GM12874 (cell line): ENCODE data around the gene LSAMP.
A peak's percentile ranks its signal among the peaks of the same experiment; 100 is the strongest.

Source experiments
- TF ChIP-seq, protein P1 (sequence below): IDR thresholded peaks from 2 replicates; pipeline ENCODE4 v1.5.1; 2011; ENCODE audit warnings: low read depth, mild to moderate bottlenecking, control low read depth, low read length, moderate library complexity; ENCODE audit not compliant: insufficient read depth

Gene LSAMP

DNA sequence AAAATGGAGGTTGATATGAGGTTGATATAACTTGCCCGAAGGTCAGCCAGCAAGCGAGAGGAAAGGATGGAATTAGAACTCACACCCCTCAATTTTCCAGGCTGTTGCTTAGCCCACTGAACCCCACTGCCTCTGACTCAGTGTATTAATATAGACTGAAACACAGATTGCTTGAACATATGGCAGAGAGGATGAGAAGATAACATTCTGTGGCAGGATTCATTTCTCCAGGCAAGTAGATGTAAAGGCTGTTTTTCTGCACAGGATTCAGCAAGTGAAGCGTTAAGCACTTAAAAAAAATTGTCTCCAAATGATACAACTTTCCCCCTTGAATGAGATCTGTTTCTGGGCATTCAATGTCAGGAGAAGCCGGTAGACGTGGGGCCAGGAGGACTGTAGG is 486.8 kb downstream of the LSAMP start:
- TF ChIP-seq, protein P1, sequence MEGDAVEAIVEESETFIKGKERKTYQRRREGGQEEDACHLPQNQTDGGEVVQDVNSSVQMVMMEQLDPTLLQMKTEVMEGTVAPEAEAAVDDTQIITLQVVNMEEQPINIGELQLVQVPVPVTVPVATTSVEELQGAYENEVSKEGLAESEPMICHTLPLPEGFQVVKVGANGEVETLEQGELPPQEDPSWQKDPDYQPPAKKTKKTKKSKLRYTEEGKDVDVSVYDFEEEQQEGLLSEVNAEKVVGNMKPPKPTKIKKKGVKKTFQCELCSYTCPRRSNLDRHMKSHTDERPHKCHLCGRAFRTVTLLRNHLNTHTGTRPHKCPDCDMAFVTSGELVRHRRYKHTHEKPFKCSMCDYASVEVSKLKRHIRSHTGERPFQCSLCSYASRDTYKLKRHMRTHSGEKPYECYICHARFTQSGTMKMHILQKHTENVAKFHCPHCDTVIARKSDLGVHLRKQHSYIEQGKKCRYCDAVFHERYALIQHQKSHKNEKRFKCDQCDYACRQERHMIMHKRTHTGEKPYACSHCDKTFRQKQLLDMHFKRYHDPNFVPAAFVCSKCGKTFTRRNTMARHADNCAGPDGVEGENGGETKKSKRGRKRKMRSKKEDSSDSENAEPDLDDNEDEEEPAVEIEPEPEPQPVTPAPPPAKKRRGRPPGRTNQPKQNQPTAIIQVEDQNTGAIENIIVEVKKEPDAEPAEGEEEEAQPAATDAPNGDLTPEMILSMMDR, result no peak

DNA sequence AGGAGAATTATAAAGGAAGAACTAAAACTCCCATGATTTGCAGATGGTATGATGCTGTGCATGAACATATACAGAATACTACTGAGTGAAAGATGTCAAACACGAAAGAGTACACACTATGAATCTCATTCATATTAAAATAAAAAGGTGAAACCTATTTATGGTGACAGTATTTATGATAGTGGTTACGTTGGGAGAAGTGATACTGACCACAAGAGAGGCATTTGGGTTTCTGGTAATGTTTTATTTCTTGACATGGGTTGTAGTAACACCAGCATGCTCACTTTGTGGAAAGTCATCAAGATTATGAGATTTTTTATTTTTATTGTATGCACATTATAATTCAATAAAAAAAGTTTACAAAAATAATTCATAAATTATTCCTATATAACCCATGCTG is 498.0 kb downstream of the LSAMP start:
- TF ChIP-seq, protein P1, result no peak

DNA sequence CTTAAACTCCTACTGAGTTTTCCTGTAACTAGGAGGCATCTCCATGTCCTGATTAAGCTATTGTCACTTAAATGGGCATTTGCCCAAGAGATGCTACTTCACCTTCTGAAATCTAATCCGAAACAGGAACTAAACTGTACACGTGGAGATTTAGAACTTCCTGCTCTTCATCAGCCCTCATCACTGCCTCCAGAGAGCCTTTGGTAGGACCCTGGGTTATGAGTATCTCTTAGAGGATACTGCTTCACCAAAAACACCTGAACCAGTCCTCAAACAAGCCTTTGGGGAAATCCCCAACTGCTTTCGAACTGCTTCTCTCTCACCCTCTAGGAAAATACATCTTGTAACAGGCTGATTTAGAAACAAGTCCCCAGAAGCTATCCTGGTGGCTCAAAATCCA is 501.7 kb downstream of the LSAMP start:
- TF ChIP-seq, protein P1, result no peak

DNA sequence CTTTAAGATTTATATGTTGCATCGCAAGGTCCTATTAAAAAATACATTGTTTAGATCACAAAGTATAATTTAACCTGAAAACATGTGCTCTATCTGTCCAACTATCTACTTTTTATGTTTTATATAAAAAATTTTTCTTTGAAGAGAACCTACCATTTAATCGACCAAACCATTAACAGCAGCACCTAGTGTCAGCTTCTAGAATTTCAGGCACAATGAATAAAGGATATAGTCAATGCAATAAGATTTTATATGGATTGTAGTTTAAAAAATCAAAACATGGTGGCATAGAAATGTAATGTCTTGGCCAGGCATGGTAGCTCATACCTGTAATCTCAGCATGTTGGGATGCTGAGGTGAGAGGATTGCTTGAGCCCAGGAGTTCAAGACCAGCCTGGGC is 508.2 kb downstream of the LSAMP start:
- TF ChIP-seq, protein P1, result peak; percentile 35; the same call in 1 of the 2 replicates

DNA sequence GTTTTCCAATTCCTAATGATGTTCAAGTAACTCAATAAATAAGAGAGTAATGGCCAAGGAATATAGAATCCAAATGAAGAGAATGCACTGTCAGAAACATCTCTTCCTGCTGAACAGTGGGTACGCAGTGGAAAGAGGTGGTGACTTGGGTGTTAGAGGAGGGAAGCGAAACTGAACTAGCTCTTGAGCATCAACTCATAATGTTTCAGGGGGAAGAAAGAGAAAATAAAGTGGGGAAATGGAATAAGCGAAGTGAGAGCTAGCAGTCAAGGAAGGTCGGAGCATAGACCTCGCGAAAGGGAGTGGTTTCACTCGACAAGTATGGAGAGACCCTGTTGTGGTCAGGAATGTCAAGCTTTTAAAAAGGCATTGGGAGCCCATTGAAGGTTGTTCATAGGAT is 512.5 kb downstream of the LSAMP start:
- TF ChIP-seq, protein P1, result no peak

DNA sequence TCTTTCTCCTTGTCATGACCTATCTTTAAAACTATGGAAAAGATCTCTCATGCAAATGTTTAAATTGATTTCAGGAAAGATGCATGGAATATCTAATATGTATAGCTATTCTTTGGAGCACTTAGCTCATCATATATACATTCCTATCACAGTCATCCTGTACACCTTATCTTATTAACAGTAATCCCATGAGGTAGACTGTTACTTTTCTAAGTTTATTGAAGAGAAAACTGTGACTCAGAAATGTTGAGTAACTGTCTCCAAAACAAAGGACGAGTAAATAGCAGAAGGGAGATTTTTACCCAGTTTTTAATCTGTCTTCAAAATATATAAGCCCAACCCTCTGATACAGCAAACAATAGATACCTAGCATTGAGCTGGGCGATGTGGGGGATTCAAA is 513.7 kb downstream of the LSAMP start:
- TF ChIP-seq, protein P1, result no peak

DNA sequence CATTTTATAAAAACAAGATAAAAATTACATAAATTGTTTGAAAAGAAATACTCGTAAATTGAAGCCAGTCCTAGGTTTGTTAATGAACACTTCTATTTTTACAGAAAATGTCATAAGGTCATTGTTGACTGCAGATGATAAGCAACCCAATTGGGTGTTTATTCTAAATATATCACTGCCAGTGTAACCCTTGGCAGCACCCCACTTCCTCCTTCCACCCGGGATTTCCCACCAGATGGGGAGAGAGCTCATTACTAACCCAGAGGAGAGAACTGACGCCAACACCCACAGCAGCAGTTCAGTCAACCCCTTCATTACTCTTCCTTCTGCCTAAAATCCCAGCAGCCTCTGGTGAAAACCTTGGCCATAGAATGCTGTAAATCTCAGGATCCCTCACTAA is 514.4 kb downstream of the LSAMP start:
- TF ChIP-seq, protein P1, result no peak

DNA sequence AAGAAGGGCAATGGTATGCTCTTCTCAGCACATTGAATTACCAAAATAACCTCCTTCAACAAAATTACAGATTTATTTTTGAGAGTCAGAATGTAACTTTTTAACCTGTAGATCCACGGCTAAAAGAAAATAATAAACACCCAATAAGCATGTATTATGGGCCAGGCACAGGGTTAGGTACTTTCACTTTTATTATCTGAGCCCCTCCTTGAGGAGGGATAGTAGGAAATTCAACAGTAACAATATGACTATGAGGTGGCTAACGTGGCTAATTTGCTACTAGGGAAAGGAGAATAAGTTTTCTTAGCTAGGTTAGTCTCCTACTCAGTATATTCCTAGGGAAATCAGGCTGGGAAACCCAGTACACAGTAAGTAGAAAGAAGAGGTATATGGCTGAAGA is 515.1 kb downstream of the LSAMP start:
- TF ChIP-seq, protein P1, result no peak
